Endothelial cell (in vitro differentiated cells): ENCODE results near the gene PDPR. TPM values are rescaled to one million over a fixed set of nuclear protein-coding genes. Genes with fewer than 3 reads are reported as not detected.
"Not testable (repeated sequence)": the region's sequence is repeated elsewhere in the genome, so short reads cannot be mapped to it uniquely, and the experiment has no call there.

Experiments
- DNase-seq: peaks from one replicate; pipeline ENCODE4 v3.0.0; 2021; ENCODE audit warnings: low spot score
- H3K27ac Mint-ChIP-seq: one replicate; pipeline ENCODE4 v1.8.0; 2021; ENCODE audit warnings: mixed read lengths, inconsistent platforms; ENCODE audit not compliant: unreplicated experiment
- H3K27me3 Mint-ChIP-seq: one replicate; pipeline ENCODE4 v1.8.0; 2021; ENCODE audit warnings: mild to moderate bottlenecking, moderate library complexity, mixed read lengths, inconsistent platforms; ENCODE audit not compliant: unreplicated experiment
- H3K36me3 Mint-ChIP-seq: one replicate; pipeline ENCODE4 v1.8.0; 2021; ENCODE audit warnings: mild to moderate bottlenecking, low read depth, mixed read lengths, inconsistent platforms; ENCODE audit not compliant: unreplicated experiment
- H3K4me1 Mint-ChIP-seq: one replicate; pipeline ENCODE4 v1.8.0; 2021; ENCODE audit warnings: mild to moderate bottlenecking, mixed read lengths, inconsistent platforms; ENCODE audit not compliant: unreplicated experiment
- H3K4me3 Mint-ChIP-seq: one replicate; pipeline ENCODE4 v1.8.0; 2021; ENCODE audit warnings: mild to moderate bottlenecking, mixed read lengths, inconsistent platforms; ENCODE audit not compliant: unreplicated experiment
- H3K9me3 Mint-ChIP-seq: one replicate; pipeline ENCODE4 v1.8.0; 2021; ENCODE audit warnings: mixed read lengths, inconsistent platforms; ENCODE audit not compliant: unreplicated experiment
- total RNA-seq: library from RNA; stranded (reverse); fragmentation: NEBNext Ultra II Directional; extraction: Animal tissue kit (Norgen Biotek cat#: 25700); gene quantifications from one replicate; pipeline ENCODE4 v1.2.1, GENCODE V29; 2021; ENCODE audit not compliant: unreplicated experiment

PDPR gene
- total RNA-seq, 1 donor from 2014 or later = 43.4 TPM

GRCh38 chr16:70197611-70198010, 83.5 kb downstream of the PDPR start:
- not testable (repeated sequence) for H3K36me3 Mint-ChIP-seq, H3K27me3 Mint-ChIP-seq, H3K4me3 Mint-ChIP-seq, H3K27ac Mint-ChIP-seq, H3K9me3 Mint-ChIP-seq, H3K4me1 Mint-ChIP-seq
- peak; percentile 25 for DNase-seq

GRCh38 chr16:70198230-70198629, 84.1 kb downstream of the PDPR start:
- H3K27me3 Mint-ChIP-seq = not testable (repeated sequence)

GRCh38 chr16:70198666-70199065, 84.5 kb downstream of the PDPR start:
- not testable (repeated sequence) for H3K27ac Mint-ChIP-seq, H3K4me1 Mint-ChIP-seq, DNase-seq, H3K36me3 Mint-ChIP-seq, H3K27me3 Mint-ChIP-seq, H3K9me3 Mint-ChIP-seq, H3K4me3 Mint-ChIP-seq

More at GRCh38 chr16:70198230-70198629, 84.1 kb downstream of the PDPR start:
- H3K4me1 Mint-ChIP-seq, H3K27ac Mint-ChIP-seq, H3K4me3 Mint-ChIP-seq, H3K36me3 Mint-ChIP-seq, DNase-seq, H3K9me3 Mint-ChIP-seq: not testable (repeated sequence)

DNA sequence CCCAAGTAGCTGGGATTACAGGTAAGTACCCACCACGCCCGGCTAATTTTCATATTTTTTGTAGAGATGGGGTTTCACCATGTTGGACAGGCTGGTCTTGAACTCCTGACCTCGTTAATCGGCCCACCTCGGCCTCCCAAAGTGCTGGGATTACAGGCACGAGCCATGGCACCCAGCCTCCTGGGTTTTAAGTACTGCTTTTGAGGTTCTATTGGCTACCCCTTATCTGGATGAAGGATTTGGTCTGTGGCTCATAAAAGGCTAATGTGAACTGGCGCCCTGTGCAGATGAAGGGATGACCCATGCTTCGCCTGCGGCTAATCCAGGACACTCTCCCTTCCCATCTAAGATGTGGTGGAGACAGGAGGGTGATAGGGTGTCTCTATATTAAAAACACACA, 85.0 kb downstream of the PDPR start:
- not testable (repeated sequence) for H3K27me3 Mint-ChIP-seq, H3K4me3 Mint-ChIP-seq, H3K9me3 Mint-ChIP-seq, H3K4me1 Mint-ChIP-seq, H3K27ac Mint-ChIP-seq, DNase-seq, H3K36me3 Mint-ChIP-seq

DNA sequence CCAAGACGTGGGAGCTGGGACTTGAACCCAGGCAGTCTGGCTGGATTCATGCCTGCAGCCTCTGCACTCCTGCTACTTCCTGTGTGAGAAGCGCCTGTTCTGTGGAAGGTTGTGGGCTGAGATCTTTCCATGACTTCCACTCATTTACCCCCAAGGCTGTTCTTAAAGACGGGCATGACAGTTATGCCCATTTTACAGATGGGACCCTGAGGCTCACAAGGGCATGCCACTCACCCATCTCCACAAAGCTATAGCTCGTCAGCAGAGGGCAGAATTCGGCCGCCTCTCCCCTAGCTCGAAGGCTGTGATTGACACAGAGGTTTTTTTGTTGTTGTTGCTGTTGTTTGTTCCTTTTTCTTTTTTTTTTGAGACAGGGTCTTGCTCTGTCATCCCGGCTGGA, 85.9 kb downstream of the PDPR start:
- H3K27me3 Mint-ChIP-seq, H3K36me3 Mint-ChIP-seq, H3K9me3 Mint-ChIP-seq: not testable (repeated sequence)

GRCh38 chr16:70203508-70203907, 89.4 kb downstream of the PDPR start:
- not testable (repeated sequence) for H3K27me3 Mint-ChIP-seq, H3K9me3 Mint-ChIP-seq, H3K4me1 Mint-ChIP-seq, DNase-seq, H3K27ac Mint-ChIP-seq, H3K4me3 Mint-ChIP-seq
- H3K36me3 Mint-ChIP-seq = peaks cover 16% of the 10 kb centered on the region

More for the DNA sequence above, 85.9 kb downstream of the PDPR start:
- not testable (repeated sequence) for H3K4me1 Mint-ChIP-seq, H3K27ac Mint-ChIP-seq, DNase-seq, H3K4me3 Mint-ChIP-seq

DNA sequence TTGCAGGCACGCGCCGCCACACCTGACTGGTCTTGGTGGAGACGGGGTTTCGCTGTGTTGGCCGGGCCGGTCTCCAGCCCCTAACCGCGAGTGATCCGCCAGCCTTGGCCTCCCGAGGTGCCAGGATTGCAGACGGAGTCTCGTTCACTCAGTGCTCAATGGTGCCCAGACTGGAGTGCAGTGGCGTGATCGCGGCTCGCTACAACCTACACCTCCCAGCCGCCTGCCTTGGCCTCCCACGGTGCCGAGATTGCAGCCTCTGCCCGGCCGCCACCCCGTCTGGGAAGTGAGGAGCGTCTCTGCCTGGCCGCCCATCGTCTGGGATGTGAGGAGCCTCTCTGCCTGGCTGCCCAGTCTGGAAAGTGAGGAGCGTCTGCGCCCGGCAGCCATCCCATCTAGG, 89.9 kb downstream of the PDPR start:
- not testable (repeated sequence) for H3K4me3 Mint-ChIP-seq, DNase-seq, H3K27me3 Mint-ChIP-seq, H3K4me1 Mint-ChIP-seq, H3K27ac Mint-ChIP-seq, H3K9me3 Mint-ChIP-seq
- H3K36me3 Mint-ChIP-seq = peaks cover 16% of the 10 kb centered on the region

DNA sequence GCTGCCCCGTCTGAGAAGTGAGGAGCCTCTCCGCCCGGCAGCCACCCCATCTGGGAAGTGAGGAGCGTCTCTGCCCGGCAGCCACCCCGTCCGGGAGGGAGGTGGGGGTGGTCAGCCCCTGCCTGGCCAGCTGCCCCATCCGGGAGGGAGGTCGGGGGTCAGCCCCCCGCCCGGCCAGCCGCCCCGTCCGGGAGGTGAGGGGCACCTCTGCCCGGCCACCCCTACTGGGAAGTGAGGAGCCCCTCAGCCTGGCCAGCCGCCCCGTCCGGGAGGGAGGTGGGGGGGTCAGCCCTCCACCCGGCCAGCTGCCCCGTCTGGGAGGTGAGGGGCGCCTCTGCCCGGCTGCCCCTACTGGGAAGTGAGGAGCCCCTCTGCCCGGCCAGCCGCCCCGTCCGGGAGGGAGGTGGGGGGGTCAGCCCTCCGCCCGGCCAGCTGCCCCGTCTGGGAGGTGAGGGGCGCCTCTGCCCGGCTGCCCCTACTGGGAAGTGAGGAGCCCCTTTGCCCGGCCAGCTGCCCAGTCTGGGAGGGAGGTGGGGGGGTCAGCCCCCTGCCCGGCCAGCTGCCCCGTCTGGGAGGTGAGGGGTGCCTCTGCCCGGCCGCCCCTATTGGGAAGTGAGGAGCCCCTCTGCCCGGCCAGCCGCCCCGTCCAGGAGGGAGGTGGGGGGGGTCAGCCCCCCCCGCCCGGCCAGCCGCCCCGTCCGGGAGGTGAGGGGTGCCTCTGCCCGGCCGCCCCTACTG, 90.7 kb downstream of the PDPR start:
- peaks cover 16% of the 10 kb centered on the region for H3K36me3 Mint-ChIP-seq
- not testable (repeated sequence) for H3K4me1 Mint-ChIP-seq, H3K4me3 Mint-ChIP-seq, DNase-seq, H3K27ac Mint-ChIP-seq, H3K27me3 Mint-ChIP-seq, H3K9me3 Mint-ChIP-seq

- H3K27ac Mint-ChIP-seq, DNase-seq, H3K27me3 Mint-ChIP-seq, H3K4me1 Mint-ChIP-seq, H3K9me3 Mint-ChIP-seq: not testable (repeated sequence)
- Mint-ChIP-seq H3K4me3 (peak overlapping the region; percentile 68), H3K36me3 (peaks cover 16% of the 10 kb centered on the region)
These were observed 92.2 kb downstream of the PDPR start for GRCh38 chr16:70206382-70206781.

Other genes starting within 250 kb of the PDPR start
- gene CLEC18A, start 163.0 kb upstream of the PDPR start, total RNA-seq = 0.28 TPM
- gene CLEC18C, start 59.5 kb downstream of the PDPR start, total RNA-seq = 1.0 TPM
- gene EXOSC6, start 137.6 kb downstream of the PDPR start, total RNA-seq = 25.1 TPM
- 60.4 TPM for gene AARS1, start 175.2 kb downstream of the PDPR start, total RNA-seq
- 37.1 TPM for gene DDX19B, start 184.9 kb downstream of the PDPR start, total RNA-seq
- gene DDX19A, start 232.6 kb downstream of the PDPR start, total RNA-seq = 35.3 TPM